CD4-positive, alpha-beta T cell treated with Interleukin-21 for 1 hour (primary cell): Measurements from ENCODE around the gene TMEM260.
"Not testable (repeated sequence)": the region's sequence is repeated elsewhere in the genome, so short reads cannot be mapped to it uniquely, and the experiment has no call there.

Experiments
- DNase-seq: peaks from one replicate; pipeline ENCODE4 v3.0.0-alpha.2; 2020

TMEM260 gene

GRCh38 chr14:56686416-56686815 lies 106.8 kb downstream of the TMEM260 start:
- no peak for DNase-seq

GRCh38 chr14:56687123-56687522 lies 107.5 kb downstream of the TMEM260 start:
- no peak for DNase-seq

- no peak for DNase-seq
These were observed 115.0 kb downstream of the TMEM260 start for GRCh38 chr14:56694609-56695008.

- DNase-seq = not testable (repeated sequence)
These were observed 115.6 kb downstream of the TMEM260 start for GRCh38 chr14:56695216-56695615.
